ENCODE data around the gene MINAR2. TPM values are rescaled to one million over a fixed set of nuclear protein-coding genes. Genes with fewer than 3 reads are reported as not detected.
A peak's percentile ranks its signal among the peaks of the same experiment; 100 is the strongest.

The MINAR2 gene
- not detected for polyA plus RNA-seq (ENCODE audit: low read depth in 6 of 6)

GRCh38 chr5:129747572-129748407 is at the start of gene MINAR2:
TSS of gene MINAR2 (plus strand) at chr5:129748094. CDS start at chr5:129748191, 97 bp downstream.
- H3K27ac Mint-ChIP-seq = no peak within 1 kb of the TSS

GRCh38 chr5:129698661-129699060 is 49.2 kb upstream of the MINAR2 start:
- Mint-ChIP-seq H3K27ac (no peak overlapping the region), H3K9me3 (peaks cover 0 to 2% (median 0%) of the 10 kb centered on the region in 7 donors), H3K4me1 (no peaks in the 10 kb centered on the region), H3K36me3 (no peaks in the 10 kb centered on the region), H3K4me3 (no peak overlapping the region), H3K27me3 (no peaks in the 10 kb centered on the region)
- no peak for ATAC-seq (ENCODE audit: low read depth in 2 of 2)
- DNase-seq = no peak

More at GRCh38 chr5:129747572-129748407, at the start of gene MINAR2:
- H3K9me3 Mint-ChIP-seq = peaks cover 0 to 7% (median 0%) of the 10 kb centered on the region in 7 donors
- no peak for DNase-seq
- ATAC-seq (ENCODE audit: low read depth in 2 of 2) = no peak
- no peak within 1 kb of the TSS for H3K4me3 Mint-ChIP-seq
- no peaks in the 10 kb centered on the region for H3K4me1 Mint-ChIP-seq
- H3K36me3 Mint-ChIP-seq = no peaks in the 10 kb centered on the region
- no peaks in the 10 kb centered on the region for H3K27me3 Mint-ChIP-seq

GRCh38 chr5:129716235-129716634 is 31.7 kb upstream of the MINAR2 start:
- no peak for DNase-seq
- Mint-ChIP-seq H3K36me3 (no peaks in the 10 kb centered on the region), H3K9me3 (peaks cover 0 to 3% (median 0%) of the 10 kb centered on the region in 7 donors), H3K27me3 (no peaks in the 10 kb centered on the region), H3K4me3 (no peak overlapping the region), H3K4me1 (no peaks in the 10 kb centered on the region), H3K27ac (no peak overlapping the region)
- no peak for ATAC-seq (ENCODE audit: low read depth in 2 of 2)

- no peak overlapping the region for H3K27ac Mint-ChIP-seq
Observed at GRCh38 chr5:129716651-129717050, 31.2 kb upstream of the MINAR2 start.

GRCh38 chr5:129717751-129718310 is 30.1 kb upstream of the MINAR2 start:
- no peaks in the 10 kb centered on the region for H3K36me3 Mint-ChIP-seq
- ATAC-seq (ENCODE audit: low read depth in 2 of 2) (no peak), DNase-seq (no peak)
- H3K9me3 Mint-ChIP-seq = peaks cover 0 to 8% (median 0%) of the 10 kb centered on the region in 7 donors
- H3K4me3 Mint-ChIP-seq = no peak overlapping the region
- H3K27ac Mint-ChIP-seq = no peak overlapping the region
- H3K27me3 Mint-ChIP-seq = no peaks in the 10 kb centered on the region
- H3K4me1 Mint-ChIP-seq = no peaks in the 10 kb centered on the region

More at GRCh38 chr5:129716651-129717050, 31.2 kb upstream of the MINAR2 start:
- H3K4me3 Mint-ChIP-seq = no peak overlapping the region
- H3K9me3 Mint-ChIP-seq = peaks cover 0 to 3% (median 0%) of the 10 kb centered on the region in 7 donors
- DNase-seq (no peak), ATAC-seq (ENCODE audit: low read depth in 2 of 2) (no peak)
- no peaks in the 10 kb centered on the region for H3K4me1 Mint-ChIP-seq
- H3K27me3 Mint-ChIP-seq = no peaks in the 10 kb centered on the region
- H3K36me3 Mint-ChIP-seq = no peaks in the 10 kb centered on the region

- Mint-ChIP-seq H3K4me1 (no peaks in the 10 kb centered on the region), H3K4me3 (no peak overlapping the region), H3K36me3 (no peaks in the 10 kb centered on the region), H3K27ac (no peak overlapping the region), H3K9me3 (peaks cover 0 to 5% (median 0%) of the 10 kb centered on the region in 7 donors), H3K27me3 (no peaks in the 10 kb centered on the region)
- DNase-seq = no peak
- no peak for ATAC-seq (ENCODE audit: low read depth in 2 of 2)
Observed at GRCh38 chr5:129718471-129719090, 29.3 kb upstream of the MINAR2 start.

- Mint-ChIP-seq H3K9me3 (peaks cover 0 to 5% (median 1%) of the 10 kb centered on the region in 7 donors), H3K36me3 (no peaks in the 10 kb centered on the region), H3K4me3 (no peak overlapping the region), H3K27me3 (peaks cover 0 to 6% (median 0%) of the 10 kb centered on the region in 3 donors), H3K27ac (peak overlapping the region in 1 of 6 donors; percentile 85), H3K4me1 (no peaks in the 10 kb centered on the region)
- ATAC-seq (ENCODE audit: low read depth in 2 of 2) = no peak
- DNase-seq = no peak
Observed at GRCh38 chr5:129724222-129724621, 23.7 kb upstream of the MINAR2 start.

GRCh38 chr5:129724647-129725046 is 23.2 kb upstream of the MINAR2 start:
- peaks cover 0 to 6% (median 0%) of the 10 kb centered on the region in 3 donors for H3K27me3 Mint-ChIP-seq
- no peaks in the 10 kb centered on the region for H3K36me3 Mint-ChIP-seq
- H3K27ac Mint-ChIP-seq = no peak overlapping the region
- ATAC-seq (ENCODE audit: low read depth in 2 of 2) = no peak
- H3K4me1 Mint-ChIP-seq = no peaks in the 10 kb centered on the region
- H3K9me3 Mint-ChIP-seq = peaks cover 0 to 5% (median 1%) of the 10 kb centered on the region in 7 donors
- no peak overlapping the region for H3K4me3 Mint-ChIP-seq
- no peak for DNase-seq

- Mint-ChIP-seq H3K4me1 (no peaks in the 10 kb centered on the region), H3K27me3 (no peaks in the 10 kb centered on the region), H3K27ac (no peak overlapping the region), H3K4me3 (no peak overlapping the region), H3K36me3 (no peaks in the 10 kb centered on the region), H3K9me3 (peaks cover 0 to 3% (median 0%) of the 10 kb centered on the region in 7 donors)
- DNase-seq = no peak
- no peak for ATAC-seq (ENCODE audit: low read depth in 2 of 2)
Observed at GRCh38 chr5:129739773-129740172, 8.1 kb upstream of the MINAR2 start.

- ATAC-seq (ENCODE audit: low read depth in 2 of 2) (no peak), DNase-seq (no peak)
- H3K9me3 Mint-ChIP-seq = peaks cover 0 to 3% (median 0%) of the 10 kb centered on the region in 7 donors
- H3K36me3 Mint-ChIP-seq = no peaks in the 10 kb centered on the region
- no peak overlapping the region for H3K4me3 Mint-ChIP-seq
- no peak overlapping the region for H3K27ac Mint-ChIP-seq
- H3K4me1 Mint-ChIP-seq = no peaks in the 10 kb centered on the region
- no peaks in the 10 kb centered on the region for H3K27me3 Mint-ChIP-seq
Observed at GRCh38 chr5:129743541-129744187, 4.2 kb upstream of the MINAR2 start.

- no peaks in the 10 kb centered on the region for H3K36me3 Mint-ChIP-seq
- ATAC-seq (ENCODE audit: low read depth in 2 of 2) (no peak), DNase-seq (no peak)
- H3K4me3 Mint-ChIP-seq = no peak overlapping the region
- H3K27ac Mint-ChIP-seq = peak overlapping the region in 1 of 6 donors; percentile 39
- H3K9me3 Mint-ChIP-seq = peaks cover 0 to 3% (median 0%) of the 10 kb centered on the region in 7 donors
- H3K27me3 Mint-ChIP-seq = no peaks in the 10 kb centered on the region
- H3K4me1 Mint-ChIP-seq = no peaks in the 10 kb centered on the region
Observed at GRCh38 chr5:129745997-129746396, 1.9 kb upstream of the MINAR2 start.

- Mint-ChIP-seq H3K4me3 (no peak overlapping the region), H3K9me3 (peaks cover 0 to 3% (median 0%) of the 10 kb centered on the region in 7 donors), H3K36me3 (no peaks in the 10 kb centered on the region), H3K4me1 (no peaks in the 10 kb centered on the region), H3K27ac (no peak overlapping the region), H3K27me3 (no peaks in the 10 kb centered on the region)
- DNase-seq (no peak), ATAC-seq (ENCODE audit: low read depth in 2 of 2) (no peak)
Observed at GRCh38 chr5:129746876-129747275, 1.0 kb upstream of the MINAR2 start.
